Panc1 (cell line): ENCODE measurements around the gene PFN2. TPM values are rescaled to one million over a fixed set of nuclear protein-coding genes. Genes with fewer than 3 reads are reported as not detected.
A peak's percentile ranks its signal among the peaks of the same experiment; 100 is the strongest.
"Not testable (repeated sequence)": the region's sequence is repeated elsewhere in the genome, so short reads cannot be mapped to it uniquely, and the experiment has no call there.

Source experiments
- ATAC-seq: fragments of 200-7000 bp; cut with Tn5 transposase; 2 replicates; pipeline ENCODE4 v1.9.1; 2020; ENCODE audit warnings: mild to moderate bottlenecking, moderate library complexity
- BruUV-seq: library from RNA; stranded (reverse); fragments of 400-500 nt; replicated peaks from 2 replicates; lab custom pipeline; 2021; lab: Mats Ljungman, UMichigan
- CTCF ChIA-PET: fragments of 300-600 bp; sonication (Branson Sonifier 250); formaldehyde crosslinking; loops from one replicate; lab custom pipeline; 2022; ENCODE audit warnings: antibody characterized with exemption; lab: Charles Lee
- POLR2A ChIA-PET: fragments of 300-600 bp; sonication (Branson Sonifier 250); formaldehyde crosslinking; loops from one replicate; lab custom pipeline; 2022; ENCODE audit warnings: antibody characterized with exemption; lab: Charles Lee
- DNase-seq: peaks from one replicate; pipeline ENCODE4 v3.0.0-alpha.2; 2010; ENCODE audit warnings: low read depth, low spot score
- H3K27ac ChIP-seq: 2 replicates; pipeline ENCODE4 v1.5.1; 2011; ENCODE audit warnings: mild to moderate bottlenecking, low read length, inconsistent platforms
- H3K27me3 ChIP-seq: fragments of 200-500 bp; sonication (Bioruptor generic); 2 replicates; pipeline ENCODE4 v1.6.0; 2014; ENCODE audit warnings: low read length, inconsistent platforms; ENCODE audit not compliant: control insufficient read depth, insufficient read depth
- H3K36me3 ChIP-seq: fragments of 200-500 bp; sonication (Bioruptor generic); 2 replicates; pipeline ENCODE4 v1.5.1; 2014; ENCODE audit warnings: inconsistent platforms, mild to moderate bottlenecking, low read length, moderate library complexity; ENCODE audit not compliant: control insufficient read depth, insufficient read depth
- H3K4me1 ChIP-seq: 2 replicates; pipeline ENCODE4 v1.5.1; 2011; ENCODE audit warnings: inconsistent platforms, mild to moderate bottlenecking, low read length, moderate library complexity; ENCODE audit not compliant: control insufficient read depth, insufficient read depth
- H3K4me3 ChIP-seq, 2 experiments: 2 replicates each; pipeline ENCODE4 v1.5.1; 2011 to 2012; ENCODE audit warnings: low read depth in 2 of 2, low read length in 2 of 2, mild to moderate bottlenecking in 2 of 2, inconsistent platforms in 1 of 2, moderate library complexity in 1 of 2
- H3K9me3 ChIP-seq: fragments of 200-500 bp; sonication (Bioruptor generic); 2 replicates; pipeline ENCODE4 v1.5.1; 2014; ENCODE audit warnings: low read depth, mild to moderate bottlenecking, inconsistent platforms, low read length, moderate library complexity; ENCODE audit not compliant: control insufficient read depth, insufficient read depth
- POLR2AphosphoS5 ChIP-seq: IDR thresholded peaks from 2 replicates; pipeline ENCODE4 v1.6.1; 2012; ENCODE audit warnings: mild to moderate bottlenecking, low read depth, low read length, moderate library complexity
- SIN3A ChIP-seq: IDR thresholded peaks from 2 replicates; pipeline ENCODE4 v1.6.1; 2012; ENCODE audit warnings: low read depth, mild to moderate bottlenecking, low read length, moderate library complexity, borderline replicate concordance; ENCODE audit not compliant: insufficient read depth
- TCF7L2 ChIP-seq: IDR thresholded peaks from 2 replicates; pipeline ENCODE4 v1.6.1; 2011; ENCODE audit warnings: mild to moderate bottlenecking, low read depth, low read length, inconsistent platforms
- in situ Hi-C: cut with HindIII; loops from 2 replicates; pipeline ENCODE4 v1.10.0; 2016; ENCODE audit warnings: low sequenced_read_pairs, low pct_unique_long_range_greater_than_20kb
- intact Hi-C: fragments of 100-400 bp; cut with micrococcal nuclease; formaldehyde crosslinking; loops from one replicate; pipeline ENCODE4 v1.10.0; 2022; ENCODE audit not compliant: unreplicated experiment
- total RNA-seq: library from RNA; stranded (reverse); gene quantifications from one replicate; pipeline ENCODE4 v1.2.1, GENCODE V29; 2021; ENCODE audit not compliant: unreplicated experiment
- TF ChIP-seq, protein P1 (sequence below): fragments of 450-650 bp; IDR thresholded peaks from 2 replicates; pipeline ENCODE4 v1.5.1; 2017; ENCODE audit warnings: mild to moderate bottlenecking
- TF ChIP-seq, protein P2 (sequence below), 2 experiments: IDR thresholded peaks; 2 replicates each; pipeline ENCODE4 v1.6.1; 2011 to 2012; ENCODE audit warnings: low read depth in 2 of 2, control low read depth in 1 of 2, low read length in 1 of 2, mild to moderate bottlenecking in 1 of 2, moderate library complexity in 1 of 2; ENCODE audit not compliant: insufficient read depth in 1 of 2

Gene PFN2
- total RNA-seq, 1 experiment from 2014 or later = 220 TPM

DNA sequence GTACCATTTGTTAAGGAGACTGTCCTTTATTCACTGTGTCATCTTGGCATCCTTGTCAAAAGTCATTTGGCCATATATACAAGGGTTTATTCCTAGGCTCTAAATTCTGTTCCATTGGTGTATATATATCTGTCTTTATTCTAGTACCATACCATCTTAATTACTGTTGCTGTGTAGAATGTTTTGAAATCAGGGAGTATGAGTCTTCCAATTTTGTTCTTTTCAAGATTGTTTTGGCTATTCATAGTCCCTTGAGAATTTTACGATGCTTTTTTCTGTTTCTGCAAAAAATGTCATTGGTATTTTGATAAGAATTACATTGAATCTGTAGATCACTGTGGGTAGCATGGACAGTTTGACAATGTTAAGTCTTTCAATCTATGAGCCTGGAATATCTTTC is 28.7 kb downstream of the PFN2 start:
- POLR2A ChIA-PET = no interaction called here
- TSS peak; percentile 9 for BruUV-seq
- no peak for ATAC-seq

DNA sequence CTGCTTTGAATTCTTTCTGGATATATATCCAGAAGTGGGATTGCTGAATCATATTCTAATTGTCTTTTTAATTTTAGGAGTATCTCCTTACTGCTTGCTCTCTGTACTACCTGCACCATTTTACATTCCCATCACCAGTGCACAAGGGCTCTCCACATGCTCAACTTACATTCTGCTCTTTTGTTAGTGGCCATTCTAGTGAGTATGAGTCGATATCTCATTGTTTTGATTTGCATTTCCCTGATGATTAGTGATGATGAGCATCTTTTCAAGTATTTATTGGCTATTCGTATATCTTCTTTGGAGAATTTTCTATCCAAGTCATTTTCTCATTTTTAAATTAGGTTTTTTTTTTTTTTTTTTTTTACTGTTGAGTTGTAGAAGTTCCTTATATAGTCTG is 29.5 kb downstream of the PFN2 start:
- ChIA-PET CTCF (no interaction called here), POLR2A (no interaction called here)
- H3K27ac ChIP-seq = no peak overlapping the region
- no peak overlapping the region for H3K4me3 ChIP-seq
- 0 out of 2 replicates have a peak, but pooled peaks cover 4% of the 10 kb centered on the region for H3K36me3 ChIP-seq
- peaks cover 9% of the 10 kb centered on the region; the same call in 1 of the 2 replicates for H3K9me3 ChIP-seq
- H3K4me1 ChIP-seq = peaks cover 5% of the 10 kb centered on the region; the same call in 1 of the 2 replicates
- DNase-seq = no peak
- intact Hi-C loops (no loop called here), in situ Hi-C loops (no loop called here)
- ATAC-seq = no peak
- BruUV-seq = no TSS peak
- no peaks in the 10 kb centered on the region for H3K27me3 ChIP-seq
- TF ChIP-seq, protein P1, sequence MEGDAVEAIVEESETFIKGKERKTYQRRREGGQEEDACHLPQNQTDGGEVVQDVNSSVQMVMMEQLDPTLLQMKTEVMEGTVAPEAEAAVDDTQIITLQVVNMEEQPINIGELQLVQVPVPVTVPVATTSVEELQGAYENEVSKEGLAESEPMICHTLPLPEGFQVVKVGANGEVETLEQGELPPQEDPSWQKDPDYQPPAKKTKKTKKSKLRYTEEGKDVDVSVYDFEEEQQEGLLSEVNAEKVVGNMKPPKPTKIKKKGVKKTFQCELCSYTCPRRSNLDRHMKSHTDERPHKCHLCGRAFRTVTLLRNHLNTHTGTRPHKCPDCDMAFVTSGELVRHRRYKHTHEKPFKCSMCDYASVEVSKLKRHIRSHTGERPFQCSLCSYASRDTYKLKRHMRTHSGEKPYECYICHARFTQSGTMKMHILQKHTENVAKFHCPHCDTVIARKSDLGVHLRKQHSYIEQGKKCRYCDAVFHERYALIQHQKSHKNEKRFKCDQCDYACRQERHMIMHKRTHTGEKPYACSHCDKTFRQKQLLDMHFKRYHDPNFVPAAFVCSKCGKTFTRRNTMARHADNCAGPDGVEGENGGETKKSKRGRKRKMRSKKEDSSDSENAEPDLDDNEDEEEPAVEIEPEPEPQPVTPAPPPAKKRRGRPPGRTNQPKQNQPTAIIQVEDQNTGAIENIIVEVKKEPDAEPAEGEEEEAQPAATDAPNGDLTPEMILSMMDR = no peak
- TF ChIP-seq TCF7L2 = no peak
- TF ChIP-seq SIN3A = no peak
- no peak for TF ChIP-seq POLR2AphosphoS5
- TF ChIP-seq, protein P2, sequence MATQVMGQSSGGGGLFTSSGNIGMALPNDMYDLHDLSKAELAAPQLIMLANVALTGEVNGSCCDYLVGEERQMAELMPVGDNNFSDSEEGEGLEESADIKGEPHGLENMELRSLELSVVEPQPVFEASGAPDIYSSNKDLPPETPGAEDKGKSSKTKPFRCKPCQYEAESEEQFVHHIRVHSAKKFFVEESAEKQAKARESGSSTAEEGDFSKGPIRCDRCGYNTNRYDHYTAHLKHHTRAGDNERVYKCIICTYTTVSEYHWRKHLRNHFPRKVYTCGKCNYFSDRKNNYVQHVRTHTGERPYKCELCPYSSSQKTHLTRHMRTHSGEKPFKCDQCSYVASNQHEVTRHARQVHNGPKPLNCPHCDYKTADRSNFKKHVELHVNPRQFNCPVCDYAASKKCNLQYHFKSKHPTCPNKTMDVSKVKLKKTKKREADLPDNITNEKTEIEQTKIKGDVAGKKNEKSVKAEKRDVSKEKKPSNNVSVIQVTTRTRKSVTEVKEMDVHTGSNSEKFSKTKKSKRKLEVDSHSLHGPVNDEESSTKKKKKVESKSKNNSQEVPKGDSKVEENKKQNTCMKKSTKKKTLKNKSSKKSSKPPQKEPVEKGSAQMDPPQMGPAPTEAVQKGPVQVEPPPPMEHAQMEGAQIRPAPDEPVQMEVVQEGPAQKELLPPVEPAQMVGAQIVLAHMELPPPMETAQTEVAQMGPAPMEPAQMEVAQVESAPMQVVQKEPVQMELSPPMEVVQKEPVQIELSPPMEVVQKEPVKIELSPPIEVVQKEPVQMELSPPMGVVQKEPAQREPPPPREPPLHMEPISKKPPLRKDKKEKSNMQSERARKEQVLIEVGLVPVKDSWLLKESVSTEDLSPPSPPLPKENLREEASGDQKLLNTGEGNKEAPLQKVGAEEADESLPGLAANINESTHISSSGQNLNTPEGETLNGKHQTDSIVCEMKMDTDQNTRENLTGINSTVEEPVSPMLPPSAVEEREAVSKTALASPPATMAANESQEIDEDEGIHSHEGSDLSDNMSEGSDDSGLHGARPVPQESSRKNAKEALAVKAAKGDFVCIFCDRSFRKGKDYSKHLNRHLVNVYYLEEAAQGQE (IDR thresholded peaks at IDR 0.05; ENCODE audit: insufficient read depth in 1 of 2, low read depth in 2 of 2, low read length in 1 of 2) = no peak

More for the DNA sequence above, 28.7 kb downstream of the PFN2 start:
- TF ChIP-seq POLR2AphosphoS5 = no peak
- no peak for TF ChIP-seq TCF7L2
- TF ChIP-seq, protein P1 = no peak
- in situ Hi-C loops = no loop called here
- Histone ChIP-seq H3K4me1 (peaks cover 3% of the 10 kb centered on the region; the same call in 1 of the 2 replicates), H3K9me3 (peaks cover 9% of the 10 kb centered on the region; the same call in 1 of the 2 replicates), H3K36me3 (0 out of 2 replicates have a peak, but pooled peaks cover 4% of the 10 kb centered on the region), H3K27ac (no peak overlapping the region), H3K27me3 (no peaks in the 10 kb centered on the region), H3K4me3 (no peak overlapping the region)
- CTCF ChIA-PET = no interaction called here
- DNase-seq = no peak
- intact Hi-C loops = no loop called here

DNA sequence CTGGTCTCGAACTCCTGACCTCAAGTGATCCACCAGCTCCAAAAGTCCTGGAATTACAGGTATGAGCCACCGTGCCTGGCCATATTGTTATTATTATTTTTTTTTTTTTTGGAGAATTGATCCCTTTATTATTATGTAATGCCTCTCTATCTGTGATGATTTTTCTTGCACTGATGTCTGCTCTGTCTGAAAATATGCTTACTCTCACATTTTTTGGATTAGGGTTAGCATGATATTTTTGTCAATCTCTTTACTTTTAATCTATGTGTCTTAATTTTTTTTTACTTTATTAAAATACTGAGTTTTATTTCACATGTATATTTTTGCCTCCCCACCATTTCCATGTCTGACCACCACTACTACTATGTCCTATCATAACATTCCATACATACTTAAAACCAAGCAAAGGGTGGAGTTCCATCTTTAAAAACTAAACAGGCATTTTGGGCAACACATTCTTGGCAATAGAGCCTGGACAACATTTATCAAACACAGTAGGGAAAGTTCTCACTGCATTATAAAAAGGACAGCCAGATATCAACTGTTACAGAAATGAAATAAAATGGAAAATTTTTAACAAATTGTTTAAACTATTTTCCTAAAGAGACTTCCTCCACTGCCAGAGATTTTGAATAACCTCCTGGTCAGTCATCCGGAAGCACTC is 32.2 kb downstream of the PFN2 start:
- H3K36me3 ChIP-seq, DNase-seq, BruUV-seq, intact Hi-C loops, H3K9me3 ChIP-seq, CTCF ChIA-PET, POLR2A ChIA-PET, ATAC-seq, H3K27ac ChIP-seq, in situ Hi-C loops, H3K27me3 ChIP-seq, H3K4me3 ChIP-seq, H3K4me1 ChIP-seq: not testable (repeated sequence)
